Endothelial cell of umbilical vein (primary cell): ENCODE measurements around the gene FXYD6. TPM values are rescaled to one million over a fixed set of nuclear protein-coding genes. Genes with fewer than 3 reads are reported as not detected.

Experiments used
- BruUV-seq: library from RNA; stranded (reverse); fragments of 400-500 nt; replicated peaks from 2 replicates; lab custom pipeline; 2021; lab: Mats Ljungman, UMichigan
- CTCF ChIA-PET: fragments of 300-600, 350-600 bp; sonication (Branson Sonifier 250); formaldehyde crosslinking; loops from one replicate; lab custom pipeline; 2021; ENCODE audit warnings: antibody characterized with exemption, inconsistent platforms; lab: Charles Lee
- POLR2A ChIA-PET: fragments of 300-600, 350-600 bp; sonication (Branson Sonifier 250); formaldehyde crosslinking; loops from one replicate; lab custom pipeline; 2021; ENCODE audit warnings: antibody characterized with exemption, inconsistent platforms; lab: Charles Lee
- DNase-seq: peaks from one replicate; pipeline ENCODE4 v3.0.0-alpha.2; 2011; ENCODE audit warnings: low read depth, low spot score
- FAIRE-seq: peaks from 2 replicates; lab custom pipeline; 2011; peaks lifted over from hg19 to GRCh38; lab: Jason Lieb, UNC
- H2AFZ ChIP-seq: 2 replicates; pipeline ENCODE4 v1.6.0; 2012; ENCODE audit warnings: low read depth, low read length, control low read depth, inconsistent platforms
- H3K27ac ChIP-seq: 2 replicates; pipeline ENCODE4 v1.5.1; 2011; ENCODE audit warnings: low read depth, mild to moderate bottlenecking, control low read depth, low read length, moderate library complexity; ENCODE audit not compliant: insufficient read depth
- H3K27me3 ChIP-seq, 2 experiments: 2 replicates each; pipeline versions ENCODE4 v1.6.0 to v1.6.1; 2011; ENCODE audit warnings: low read length in 2 of 2, mixed read lengths in 1 of 2; ENCODE audit not compliant: control insufficient read depth in 2 of 2, insufficient read depth in 2 of 2
- H3K36me3 ChIP-seq, 2 experiments: 2 replicates in 1 of 2; 3 replicates in 1 of 2; pipeline ENCODE4 v1.5.1; 2011; ENCODE audit warnings: low read length in 2 of 2, mild to moderate bottlenecking in 1 of 2, moderate library complexity in 1 of 2; ENCODE audit not compliant: control insufficient read depth in 2 of 2, insufficient read depth in 2 of 2; ENCODE audit errors: extremely low read depth in 1 of 2
- H3K4me1 ChIP-seq: 3 replicates; pipeline ENCODE4 v1.5.1; 2011; ENCODE audit warnings: mild to moderate bottlenecking, low read length; ENCODE audit not compliant: control insufficient read depth, insufficient read depth; ENCODE audit errors: extremely low read depth
- H3K4me2 ChIP-seq: 2 replicates; pipeline ENCODE4 v1.6.1; 2011; ENCODE audit warnings: low read length, control low read depth, mixed read lengths; ENCODE audit not compliant: insufficient read depth
- H3K4me3 ChIP-seq, 3 experiments: fragments of 200-600 bp in 1 of 3; sonication (generic), shearing (Covaris generic) in 1 of 3; replicated peaks in 1 of 3; 2 replicates each; pipeline ENCODE4 v1.5.1; 2011 to 2016; ENCODE audit warnings: control low read depth in 3 of 3, low read length in 3 of 3, mild to moderate bottlenecking in 2 of 3, inconsistent platforms in 1 of 3, low read depth in 1 of 3, moderate library complexity in 1 of 3; ENCODE audit not compliant: insufficient read depth in 1 of 3
- H3K79me2 ChIP-seq: 2 replicates; pipeline ENCODE4 v1.6.0; 2012; ENCODE audit warnings: low read length, inconsistent platforms; ENCODE audit not compliant: control insufficient read depth, insufficient read depth
- H3K9ac ChIP-seq: replicated peaks from 2 replicates; pipeline ENCODE3; 2011; ENCODE audit warnings: low read length, control low read depth; ENCODE audit not compliant: insufficient read depth; ENCODE audit errors: extremely low read depth
- H3K9me1 ChIP-seq: replicated peaks from 3 replicates; pipeline ENCODE4 v1.6.0; 2011; ENCODE audit warnings: mild to moderate bottlenecking, low read length; ENCODE audit not compliant: control insufficient read depth, insufficient read depth; ENCODE audit errors: extremely low read depth
- H3K9me3 ChIP-seq: replicated peaks from 2 replicates; pipeline ENCODE4 v1.5.1; 2012; ENCODE audit warnings: low read length, inconsistent platforms; ENCODE audit not compliant: control insufficient read depth, insufficient read depth
- H4K20me1 ChIP-seq: replicated peaks from 2 replicates; pipeline ENCODE3; 2011; ENCODE audit warnings: mild to moderate bottlenecking, low read length; ENCODE audit not compliant: control insufficient read depth, insufficient read depth; ENCODE audit errors: extremely low read depth
- CTCF ChIP-seq, 2 donors: IDR thresholded peaks; 1 replicate in 1 of 2; 2 replicates in 1 of 2; pipeline ENCODE4 v1.5.1; 2011; ENCODE audit warnings: low read length in 2 of 2, mild to moderate bottlenecking in 2 of 2, moderate library complexity in 2 of 2, control low read depth in 1 of 2, inconsistent platforms in 1 of 2, low read depth in 1 of 2; ENCODE audit not compliant: insufficient read depth in 1 of 2; ENCODE audit errors: extremely low read depth in 1 of 2
- EZH2 ChIP-seq: IDR thresholded peaks from 2 replicates; pipeline ENCODE4 v1.6.1; 2012; ENCODE audit warnings: borderline replicate concordance, low read depth, mild to moderate bottlenecking, moderate library complexity, low read length, inconsistent platforms; ENCODE audit not compliant: severe bottlenecking
- FOS ChIP-seq: IDR thresholded peaks from 2 replicates; pipeline ENCODE4 v1.6.1; 2011; ENCODE audit warnings: mild to moderate bottlenecking, low read length, moderate library complexity, borderline replicate concordance; ENCODE audit not compliant: insufficient read depth
- GATA2 ChIP-seq: IDR thresholded peaks from 2 replicates; pipeline ENCODE4 v1.7.0; 2011; ENCODE audit warnings: low read depth, mild to moderate bottlenecking, moderate library complexity, mixed read lengths, low read length; ENCODE audit not compliant: insufficient read length, insufficient read depth
- JUN ChIP-seq: IDR thresholded peaks from 2 replicates; pipeline ENCODE4 v1.6.1; 2011; ENCODE audit warnings: borderline replicate concordance, low read depth; ENCODE audit not compliant: insufficient read length, insufficient read depth
- MAX ChIP-seq: IDR thresholded peaks from 2 replicates; pipeline ENCODE4 v1.6.1; 2011; ENCODE audit not compliant: insufficient read depth, insufficient read length
- MYC ChIP-seq: IDR thresholded peaks from one replicate; pipeline ENCODE4 v1.6.1; 2011; ENCODE audit warnings: mild to moderate bottlenecking, low read depth, low read length
- POLR2A ChIP-seq: IDR thresholded peaks from 2 replicates; pipeline ENCODE4 v1.6.1; 2012; ENCODE audit warnings: low read depth, mild to moderate bottlenecking, control low read depth, low read length
- POLR2AphosphoS5 ChIP-seq: IDR thresholded peaks from 2 replicates; pipeline ENCODE4 v1.6.1; 2012; ENCODE audit warnings: low read depth, mild to moderate bottlenecking, control low read depth, low read length, moderate library complexity; ENCODE audit not compliant: insufficient read depth
- dilution Hi-C: fragments of 300-500 bp; cut with MboI; formaldehyde crosslinking; loops from one replicate; pipeline ENCODE4 v1.15.0; 2019; ENCODE audit warnings: low sequenced_read_pairs; ENCODE audit not compliant: extremely low pct_ligation_motif_present
- intact Hi-C: fragments of 100-400 bp; cut with micrococcal nuclease; formaldehyde crosslinking; loops from one replicate; pipeline ENCODE4 v1.10.0; 2022
- polyA plus RNA-seq, 4 experiments: library from polyadenylated mRNA; depleted of rRNA in 3 of 4; stranded (reverse) in 3 of 4; unstranded in 1 of 4; fragments of >200 nt; gene quantifications; 2 replicates each; pipeline versions ENCODE4 v1.2.1 to v1.2.3, GENCODE V29; 2011 to 2012; ENCODE audit warnings: missing spikeins in 1 of 4
- total RNA-seq: library from RNA; stranded (reverse); gene quantifications from 2 replicates; pipeline ENCODE4 v1.2.3, GENCODE V29; 2021

The FXYD6 gene
- total and polyA plus RNA-seq, 2 donors (not counting 3 experiments of a cell fraction or from before 2014, with no cell fraction given), result 1.4 to 8.7 TPM

DNA sequence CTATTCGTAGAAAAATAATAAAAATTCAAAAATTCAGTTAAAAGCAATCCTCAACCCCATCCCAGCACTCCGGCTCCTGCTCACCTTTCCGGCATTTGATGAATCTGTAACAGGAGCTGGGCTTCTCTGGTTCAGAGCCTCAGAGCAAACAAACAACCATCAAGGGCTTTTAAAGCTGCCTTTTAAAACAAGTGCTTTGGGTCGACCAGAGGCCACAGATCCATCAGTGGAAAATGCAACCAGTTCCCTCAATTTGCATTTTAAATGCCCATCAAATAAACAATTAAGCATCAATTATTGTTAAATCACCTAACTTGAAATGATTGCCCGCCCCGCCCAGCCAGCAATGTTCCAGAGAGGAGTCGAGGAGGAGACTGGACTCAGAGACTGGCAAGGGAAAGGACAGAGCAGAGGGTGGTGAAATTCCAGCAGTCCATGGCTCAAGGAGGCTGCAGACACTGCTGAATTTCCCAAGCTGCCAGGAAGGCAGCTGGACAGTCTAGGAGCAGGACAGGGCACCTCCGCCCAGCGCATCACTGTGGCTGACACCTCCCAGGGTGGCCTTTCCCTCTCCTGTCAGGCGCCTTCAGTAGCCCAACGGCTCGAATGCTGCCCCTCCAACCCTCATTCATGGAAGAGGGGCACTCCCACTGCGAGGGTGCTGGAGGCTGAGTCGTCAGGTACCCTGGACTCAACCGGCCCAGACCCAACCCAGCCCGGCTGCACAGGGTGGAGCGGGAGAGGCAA, 7.5 kb downstream of the FXYD6 start:
- POLR2A ChIA-PET, result no interaction called here
- DNase-seq (no peak), FAIRE-seq (no peak)
- Histone ChIP-seq H4K20me1 (no peaks in the 10 kb centered on the region), H3K27ac (no peak overlapping the region), H3K9ac (no peak overlapping the region), H3K4me2 (no peak overlapping the region), H3K9me3 (no peaks in the 10 kb centered on the region), H3K36me3 (no peaks in the 10 kb centered on the region), H3K4me1 (no peaks in the 10 kb centered on the region), H3K79me2 (no peaks in the 10 kb centered on the region), H2AFZ (no peak overlapping the region), H3K9me1 (no peaks in the 10 kb centered on the region), H3K4me3 (no peak overlapping the region), H3K27me3 (peaks cover 11 to 14% of the 10 kb centered on the region in 2 experiments)
- intact Hi-C loops (no loop called here), dilution Hi-C loops (no loop called here)
- BruUV-seq, result no TSS peak
- CTCF ChIA-PET, result no interaction called here
- TF ChIP-seq MYC (no peak), EZH2 (no peak), GATA2 (no peak), JUN (no peak), POLR2AphosphoS5 (no peak), POLR2A (no peak), FOS (no peak), CTCF (IDR thresholded peaks at IDR 0.05; ENCODE audit: extremely low read depth in 1 of 2, insufficient read depth in 1 of 2, low read depth in 1 of 2, low read length in 2 of 2) (no peak), MAX (no peak)
